ENCODE measurements around the gene HOXC6.

HOXC6 gene

GRCh38 chr12:54015018-54015931 is 13.0 kb upstream of the HOXC6 start:
- DNase-seq (ENCODE audit: low read depth in 2 of 2) = no peak

DNA sequence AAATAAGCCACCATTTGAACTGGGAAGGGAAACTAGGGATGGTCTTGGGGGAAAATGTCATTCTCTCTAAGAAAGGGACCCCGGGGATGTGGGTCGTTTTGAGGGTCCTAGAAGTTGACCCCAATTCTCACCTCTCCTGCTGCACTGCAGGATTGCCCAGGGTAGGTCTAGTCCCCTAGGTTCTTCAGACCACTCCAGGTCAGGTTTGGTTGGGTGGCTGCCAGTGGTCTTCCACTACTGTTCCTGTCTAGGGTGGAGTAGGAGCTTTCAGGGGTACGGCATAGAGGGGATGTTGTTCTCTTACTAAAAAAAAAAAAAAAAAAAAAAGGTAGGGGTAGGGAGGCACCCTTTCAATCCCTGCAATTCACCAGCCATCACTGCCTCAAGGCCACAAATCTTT is 12.2 kb upstream of the HOXC6 start:
- no peak for DNase-seq (ENCODE audit: low read depth in 2 of 2)

DNA sequence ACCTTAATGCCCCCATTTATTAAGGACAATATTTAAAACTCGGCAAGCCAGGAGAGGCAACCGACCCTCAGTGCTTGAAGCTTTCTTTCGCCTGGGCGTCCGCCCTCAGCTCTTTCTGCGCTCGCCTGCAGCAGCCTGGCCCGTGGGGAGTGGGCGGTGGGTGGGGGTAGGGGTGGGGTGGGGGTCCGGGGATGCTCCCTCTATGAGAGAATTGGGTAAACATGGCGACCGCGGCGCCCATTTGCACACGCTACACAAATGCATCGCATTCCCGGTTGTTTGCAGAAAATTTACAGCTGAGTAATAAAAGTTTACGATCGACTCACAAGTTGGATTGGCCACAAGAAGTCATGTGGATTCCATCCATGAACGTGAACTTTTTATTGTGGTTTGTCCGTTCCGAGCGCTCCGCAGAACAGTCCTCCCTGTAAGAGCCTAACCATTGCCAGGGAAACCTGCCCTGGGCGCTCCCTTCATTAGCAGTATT is 11.7 kb upstream of the HOXC6 start:
- peak; percentile 94 for DNase-seq (ENCODE audit: low read depth in 2 of 2)

- no peak for DNase-seq (ENCODE audit: low read depth in 2 of 2)
Observed at GRCh38 chr12:54017027-54017788, 11.0 kb upstream of the HOXC6 start.

DNA sequence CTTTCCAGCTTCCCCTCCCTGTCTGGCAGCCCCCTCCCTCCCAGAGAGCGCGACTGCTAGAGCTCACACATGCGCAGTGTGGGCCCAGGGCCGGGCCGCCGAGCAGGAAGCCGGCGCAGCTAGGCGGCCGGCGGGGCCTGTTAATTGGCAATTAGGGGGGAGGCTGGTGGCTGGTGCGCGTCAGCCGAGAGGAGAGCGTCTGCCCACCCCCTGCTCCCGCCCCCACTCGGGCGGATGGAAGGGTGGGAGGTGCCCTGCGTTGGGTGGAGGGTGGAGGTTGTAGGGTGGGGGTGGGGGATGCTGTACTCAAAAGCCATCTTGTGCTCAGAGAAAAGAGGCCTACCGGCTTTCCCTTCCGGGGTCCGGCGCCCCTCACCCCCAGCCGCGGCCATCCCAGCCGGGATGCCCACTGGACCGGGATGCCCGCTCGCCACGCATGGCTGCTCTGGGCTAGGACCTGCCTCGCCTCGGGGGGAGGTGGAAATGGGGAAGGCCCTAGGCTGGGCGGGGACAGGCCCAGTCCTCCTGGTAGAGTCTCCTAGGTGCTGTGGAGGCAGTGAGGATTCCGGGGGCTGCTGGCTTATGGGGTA is 10.3 kb upstream of the HOXC6 start:
- DNase-seq (ENCODE audit: low read depth in 2 of 2) = peak; percentile 96

GRCh38 chr12:54018468-54018984 is 9.7 kb upstream of the HOXC6 start:
- DNase-seq (ENCODE audit: low read depth in 2 of 2) = peak in 1 of 2 experiments; percentile 58

GRCh38 chr12:54019091-54019811 is 9.0 kb upstream of the HOXC6 start:
- DNase-seq (ENCODE audit: low read depth in 2 of 2) = no peak

- no peak for DNase-seq (ENCODE audit: low read depth in 2 of 2)
Observed at GRCh38 chr12:54019924-54020590, 8.2 kb upstream of the HOXC6 start.

DNA sequence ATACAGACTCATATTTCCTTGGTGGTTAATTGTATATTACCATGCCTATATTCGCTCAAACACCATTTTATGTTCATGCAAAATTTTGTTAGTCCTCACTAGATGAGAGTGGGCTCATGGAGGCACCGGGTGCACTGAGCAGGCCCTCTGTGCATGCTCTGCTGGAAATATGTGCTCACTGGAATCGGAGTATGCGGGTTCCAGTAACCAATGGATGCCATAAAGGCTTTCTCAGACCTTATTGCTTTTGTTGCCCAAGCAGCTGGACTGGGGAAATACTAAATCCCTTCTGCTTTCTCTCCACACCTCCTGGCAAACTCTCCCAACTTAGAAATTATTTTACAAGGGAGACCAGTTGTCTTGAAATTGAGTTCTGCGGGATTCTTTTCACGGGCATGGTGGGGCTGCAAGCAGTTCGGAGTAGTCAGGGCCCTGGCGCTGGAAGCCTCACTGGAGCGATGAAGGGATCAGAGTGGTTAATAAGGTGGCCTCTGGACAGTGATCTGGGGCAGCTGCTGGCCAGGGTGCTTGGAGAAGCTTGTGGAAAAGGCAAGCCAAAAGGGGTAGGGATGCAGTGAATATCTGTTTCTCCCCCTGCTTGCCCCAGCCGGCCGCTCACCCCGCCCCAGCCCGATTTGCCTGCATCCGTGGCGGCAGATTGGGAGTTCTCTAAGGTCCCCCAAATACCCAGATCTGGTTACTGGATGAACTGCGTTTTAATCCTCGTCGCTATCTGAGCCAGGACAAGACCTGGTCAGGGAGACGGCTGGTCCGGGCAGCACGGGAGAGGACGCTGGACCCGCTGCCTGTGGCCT is 7.4 kb upstream of the HOXC6 start:
- DNase-seq (ENCODE audit: low read depth in 2 of 2) = no peak

- DNase-seq (ENCODE audit: low read depth in 2 of 2) = no peak
Observed at GRCh38 chr12:54021432-54022013, 6.7 kb upstream of the HOXC6 start.

DNA sequence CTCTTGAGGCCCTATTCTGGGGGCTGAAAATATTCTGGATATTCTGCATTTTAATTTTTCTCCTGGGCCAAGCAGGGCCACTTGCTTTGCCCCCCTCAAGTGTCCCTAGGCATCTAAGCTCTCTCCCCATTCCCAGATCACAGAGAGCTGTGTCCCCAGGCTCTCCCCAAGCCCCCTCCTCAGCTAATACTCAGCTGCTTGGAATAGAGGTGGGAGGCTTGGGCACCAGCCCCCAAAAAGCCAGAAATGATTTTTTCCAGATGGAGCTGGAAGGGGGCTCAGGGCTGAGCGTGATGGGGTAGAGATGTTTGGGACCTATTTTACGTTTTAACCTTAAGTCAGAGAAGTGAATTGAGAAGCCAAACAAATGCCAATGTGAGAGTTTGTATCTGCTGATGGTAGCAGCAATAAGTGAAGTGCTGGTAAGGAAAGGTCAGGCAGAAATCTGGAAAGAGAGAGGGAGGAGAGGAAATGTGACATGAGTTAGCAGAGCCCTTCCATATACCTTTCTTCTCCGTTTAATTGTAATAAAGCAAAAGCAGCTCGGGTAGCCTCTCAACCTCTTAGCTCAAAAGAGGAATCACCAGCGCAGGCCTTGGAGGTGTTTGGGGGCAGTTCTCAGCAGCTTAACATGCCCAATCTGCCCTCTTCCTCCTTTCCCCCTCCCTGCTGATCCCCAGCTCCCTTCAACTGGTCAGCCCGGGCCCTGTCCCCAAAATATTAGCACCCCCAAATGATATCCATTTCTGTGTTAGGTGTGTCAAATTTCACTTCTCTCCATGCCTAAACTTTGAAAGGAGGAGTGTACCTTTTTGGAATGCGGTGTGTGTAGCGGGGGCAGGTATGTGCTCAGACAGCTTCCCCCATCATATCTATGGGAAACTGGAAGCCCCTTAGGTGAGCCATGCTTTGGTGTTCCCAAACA is 5.0 kb upstream of the HOXC6 start:
- no peak for DNase-seq (ENCODE audit: low read depth in 2 of 2)

- no peak for DNase-seq (ENCODE audit: low read depth in 2 of 2)
Observed at GRCh38 chr12:54024127-54024526, 4.1 kb upstream of the HOXC6 start.

DNA sequence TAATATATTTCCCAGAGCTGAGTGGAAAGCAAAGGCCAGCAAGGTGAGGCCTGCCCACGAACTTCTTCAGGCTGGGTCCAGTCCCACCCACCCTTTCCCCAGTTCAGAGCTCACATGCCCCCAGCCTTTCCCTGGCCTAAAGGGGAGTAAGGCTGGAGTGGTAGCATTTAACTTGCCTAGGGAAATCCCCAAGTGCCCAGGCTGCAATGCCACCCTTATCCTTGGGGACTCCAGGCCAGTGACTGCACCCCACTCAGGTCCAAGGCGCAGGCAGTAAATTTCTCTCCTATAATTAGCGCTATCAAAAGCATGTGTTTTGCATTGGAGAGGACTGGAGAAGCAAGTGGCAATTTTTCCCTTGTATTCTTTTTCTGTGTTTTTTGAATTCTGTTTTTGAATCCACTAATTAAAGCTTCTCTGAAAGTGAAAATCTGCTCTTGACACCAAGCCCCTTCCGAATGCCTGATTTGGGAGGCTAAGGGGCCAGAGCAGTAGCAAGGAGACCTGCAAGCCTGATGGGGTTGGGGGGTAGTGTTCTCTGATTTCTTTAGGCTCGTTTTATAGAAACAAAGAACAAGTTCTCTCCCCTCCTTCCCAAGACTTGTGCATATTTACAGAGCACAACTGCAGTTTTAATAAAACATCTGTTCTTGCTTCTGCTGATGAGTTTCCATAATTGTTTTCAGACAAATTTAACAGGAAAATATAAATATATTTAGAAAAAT is 3.5 kb upstream of the HOXC6 start:
- no peak for DNase-seq (ENCODE audit: low read depth in 2 of 2)

DNA sequence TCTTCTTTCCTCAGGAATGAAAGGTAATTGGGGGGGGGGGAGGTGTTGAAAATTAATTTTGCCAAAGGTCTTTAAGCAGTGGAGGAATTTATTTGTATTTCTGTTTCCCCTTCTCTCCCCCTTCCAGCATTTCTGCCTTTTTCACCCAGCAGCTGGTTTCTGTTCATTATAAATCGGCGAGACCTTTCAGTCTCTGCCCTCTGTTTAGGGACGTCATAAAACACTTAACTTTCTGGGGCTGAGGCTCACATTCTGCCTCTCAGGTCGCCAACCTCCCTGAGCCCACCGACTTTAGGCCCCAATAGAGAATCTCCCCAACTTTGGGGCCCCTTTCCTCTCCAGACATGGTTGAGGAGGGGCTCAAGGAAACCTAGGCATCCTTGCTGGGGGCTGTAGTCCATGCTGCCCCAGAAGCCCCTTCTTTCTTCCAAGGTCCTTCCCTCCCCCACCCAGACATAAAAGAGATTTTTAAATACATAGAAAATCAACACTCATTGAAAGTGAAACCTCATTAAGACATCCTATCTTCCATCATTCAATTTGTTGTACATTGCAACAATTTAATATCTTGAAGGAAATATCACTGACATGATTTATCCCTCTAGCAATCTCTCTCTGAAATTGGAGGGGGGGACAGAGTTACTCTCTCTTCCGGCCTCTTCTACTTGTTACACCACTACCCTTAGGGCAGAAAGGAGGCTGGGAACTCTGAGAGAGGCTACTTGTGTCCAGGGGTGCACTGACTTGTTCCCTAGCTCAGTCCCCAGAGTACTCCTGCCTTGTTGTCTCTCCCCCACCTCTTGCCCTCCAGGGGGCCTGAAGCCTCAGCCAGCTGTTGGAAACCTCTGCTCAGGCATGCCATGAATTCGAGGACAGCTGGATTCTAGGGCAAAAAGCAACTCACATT is 2.5 kb upstream of the HOXC6 start:
- DNase-seq (ENCODE audit: low read depth in 2 of 2) = no peak

- no peak for DNase-seq (ENCODE audit: low read depth in 2 of 2)
Observed at GRCh38 chr12:54026640-54027441, 1.4 kb upstream of the HOXC6 start.

- no peak for DNase-seq (ENCODE audit: low read depth in 2 of 2)
Observed at GRCh38 chr12:54027442-54027786, 826 bp upstream of the HOXC6 start.
